A673 (cell line): Measurements from ENCODE around the gene ANO1.

Source experiments
- EZH2 ChIP-seq: fragments of 200-600 bp; sonication (generic); IDR thresholded peaks from 2 replicates; pipeline ENCODE4 v1.6.1; 2017; ENCODE audit warnings: borderline replicate concordance, low read depth, mild to moderate bottlenecking, mixed read lengths, antibody characterized with exemption, low read length; ENCODE audit not compliant: poor library complexity, severe bottlenecking
- TF ChIP-seq, protein P1 (sequence below): fragments of 300-800, 200-600 bp; sonication (generic); conservative IDR thresholded peaks from 2 replicates; pipeline ENCODE4 v1.5.1; 2017; ENCODE audit warnings: low read depth, mild to moderate bottlenecking, antibody characterized with exemption, low read length, moderate library complexity, mixed read lengths

DNA sequence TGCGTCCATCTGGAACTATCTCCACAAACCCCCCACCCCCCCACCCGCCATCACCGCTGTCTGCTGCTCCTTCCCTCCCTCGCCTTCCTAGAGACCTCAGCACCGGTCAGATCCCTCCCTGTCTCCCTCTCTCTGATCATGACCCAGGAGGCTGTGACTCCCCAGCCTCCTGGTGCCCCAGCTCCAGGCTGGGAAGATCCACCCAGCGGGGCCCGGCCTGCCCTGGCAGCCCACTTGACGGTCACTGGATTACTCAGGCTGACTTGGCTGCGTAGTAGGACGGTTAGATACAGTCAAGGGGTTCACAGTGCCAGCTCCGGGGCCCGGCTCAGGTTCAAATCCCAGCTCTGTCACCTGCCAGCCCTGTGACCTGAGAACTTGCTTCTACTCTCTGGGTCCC lies 59.3 kb downstream of the ANO1 start:
- TF ChIP-seq, protein P1, sequence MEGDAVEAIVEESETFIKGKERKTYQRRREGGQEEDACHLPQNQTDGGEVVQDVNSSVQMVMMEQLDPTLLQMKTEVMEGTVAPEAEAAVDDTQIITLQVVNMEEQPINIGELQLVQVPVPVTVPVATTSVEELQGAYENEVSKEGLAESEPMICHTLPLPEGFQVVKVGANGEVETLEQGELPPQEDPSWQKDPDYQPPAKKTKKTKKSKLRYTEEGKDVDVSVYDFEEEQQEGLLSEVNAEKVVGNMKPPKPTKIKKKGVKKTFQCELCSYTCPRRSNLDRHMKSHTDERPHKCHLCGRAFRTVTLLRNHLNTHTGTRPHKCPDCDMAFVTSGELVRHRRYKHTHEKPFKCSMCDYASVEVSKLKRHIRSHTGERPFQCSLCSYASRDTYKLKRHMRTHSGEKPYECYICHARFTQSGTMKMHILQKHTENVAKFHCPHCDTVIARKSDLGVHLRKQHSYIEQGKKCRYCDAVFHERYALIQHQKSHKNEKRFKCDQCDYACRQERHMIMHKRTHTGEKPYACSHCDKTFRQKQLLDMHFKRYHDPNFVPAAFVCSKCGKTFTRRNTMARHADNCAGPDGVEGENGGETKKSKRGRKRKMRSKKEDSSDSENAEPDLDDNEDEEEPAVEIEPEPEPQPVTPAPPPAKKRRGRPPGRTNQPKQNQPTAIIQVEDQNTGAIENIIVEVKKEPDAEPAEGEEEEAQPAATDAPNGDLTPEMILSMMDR, result no peak
- TF ChIP-seq EZH2, result no peak
